Panc1 (cell line): ENCODE measurements around the gene CCDC178. TPM values are rescaled to one million over a fixed set of nuclear protein-coding genes. Genes with fewer than 3 reads are reported as not detected.

Experiments used
- ATAC-seq: fragments of 200-7000 bp; cut with Tn5 transposase; 2 replicates; pipeline ENCODE4 v1.9.1; 2020; ENCODE audit warnings: mild to moderate bottlenecking, moderate library complexity
- BruUV-seq: library from RNA; stranded (reverse); fragments of 400-500 nt; replicated peaks from 2 replicates; lab custom pipeline; 2021; lab: Mats Ljungman, UMichigan
- CTCF ChIA-PET: fragments of 300-600 bp; sonication (Branson Sonifier 250); formaldehyde crosslinking; loops from one replicate; lab custom pipeline; 2022; ENCODE audit warnings: antibody characterized with exemption; lab: Charles Lee
- POLR2A ChIA-PET: fragments of 300-600 bp; sonication (Branson Sonifier 250); formaldehyde crosslinking; loops from one replicate; lab custom pipeline; 2022; ENCODE audit warnings: antibody characterized with exemption; lab: Charles Lee
- DNase-seq: peaks from one replicate; pipeline ENCODE4 v3.0.0-alpha.2; 2010; ENCODE audit warnings: low read depth, low spot score
- H3K27ac ChIP-seq: 2 replicates; pipeline ENCODE4 v1.5.1; 2011; ENCODE audit warnings: mild to moderate bottlenecking, low read length, inconsistent platforms
- H3K27me3 ChIP-seq: fragments of 200-500 bp; sonication (Bioruptor generic); 2 replicates; pipeline ENCODE4 v1.6.0; 2014; ENCODE audit warnings: low read length, inconsistent platforms; ENCODE audit not compliant: control insufficient read depth, insufficient read depth
- H3K36me3 ChIP-seq: fragments of 200-500 bp; sonication (Bioruptor generic); 2 replicates; pipeline ENCODE4 v1.5.1; 2014; ENCODE audit warnings: inconsistent platforms, mild to moderate bottlenecking, low read length, moderate library complexity; ENCODE audit not compliant: control insufficient read depth, insufficient read depth
- H3K4me1 ChIP-seq: 2 replicates; pipeline ENCODE4 v1.5.1; 2011; ENCODE audit warnings: inconsistent platforms, mild to moderate bottlenecking, low read length, moderate library complexity; ENCODE audit not compliant: control insufficient read depth, insufficient read depth
- H3K4me3 ChIP-seq, 2 experiments: 2 replicates each; pipeline ENCODE4 v1.5.1; 2011 to 2012; ENCODE audit warnings: low read depth in 2 of 2, low read length in 2 of 2, mild to moderate bottlenecking in 2 of 2, inconsistent platforms in 1 of 2, moderate library complexity in 1 of 2
- H3K9me3 ChIP-seq: fragments of 200-500 bp; sonication (Bioruptor generic); 2 replicates; pipeline ENCODE4 v1.5.1; 2014; ENCODE audit warnings: low read depth, mild to moderate bottlenecking, inconsistent platforms, low read length, moderate library complexity; ENCODE audit not compliant: control insufficient read depth, insufficient read depth
- POLR2AphosphoS5 ChIP-seq: IDR thresholded peaks from 2 replicates; pipeline ENCODE4 v1.6.1; 2012; ENCODE audit warnings: mild to moderate bottlenecking, low read depth, low read length, moderate library complexity
- SIN3A ChIP-seq: IDR thresholded peaks from 2 replicates; pipeline ENCODE4 v1.6.1; 2012; ENCODE audit warnings: low read depth, mild to moderate bottlenecking, low read length, moderate library complexity, borderline replicate concordance; ENCODE audit not compliant: insufficient read depth
- TCF7L2 ChIP-seq: IDR thresholded peaks from 2 replicates; pipeline ENCODE4 v1.6.1; 2011; ENCODE audit warnings: mild to moderate bottlenecking, low read depth, low read length, inconsistent platforms
- in situ Hi-C: cut with HindIII; loops from 2 replicates; pipeline ENCODE4 v1.10.0; 2016; ENCODE audit warnings: low sequenced_read_pairs, low pct_unique_long_range_greater_than_20kb
- intact Hi-C: fragments of 100-400 bp; cut with micrococcal nuclease; formaldehyde crosslinking; loops from one replicate; pipeline ENCODE4 v1.10.0; 2022; ENCODE audit not compliant: unreplicated experiment
- total RNA-seq: library from RNA; stranded (reverse); gene quantifications from one replicate; pipeline ENCODE4 v1.2.1, GENCODE V29; 2021; ENCODE audit not compliant: unreplicated experiment
- TF ChIP-seq, protein P1 (sequence below), 2 experiments: IDR thresholded peaks; 2 replicates each; pipeline ENCODE4 v1.6.1; 2011 to 2012; ENCODE audit warnings: low read depth in 2 of 2, control low read depth in 1 of 2, low read length in 1 of 2, mild to moderate bottlenecking in 1 of 2, moderate library complexity in 1 of 2; ENCODE audit not compliant: insufficient read depth in 1 of 2
- TF ChIP-seq, protein P2 (sequence below): fragments of 450-650 bp; IDR thresholded peaks from 2 replicates; pipeline ENCODE4 v1.5.1; 2017; ENCODE audit warnings: mild to moderate bottlenecking

The CCDC178 gene
- total RNA-seq, 1 experiment from 2014 or later: not detected

DNA sequence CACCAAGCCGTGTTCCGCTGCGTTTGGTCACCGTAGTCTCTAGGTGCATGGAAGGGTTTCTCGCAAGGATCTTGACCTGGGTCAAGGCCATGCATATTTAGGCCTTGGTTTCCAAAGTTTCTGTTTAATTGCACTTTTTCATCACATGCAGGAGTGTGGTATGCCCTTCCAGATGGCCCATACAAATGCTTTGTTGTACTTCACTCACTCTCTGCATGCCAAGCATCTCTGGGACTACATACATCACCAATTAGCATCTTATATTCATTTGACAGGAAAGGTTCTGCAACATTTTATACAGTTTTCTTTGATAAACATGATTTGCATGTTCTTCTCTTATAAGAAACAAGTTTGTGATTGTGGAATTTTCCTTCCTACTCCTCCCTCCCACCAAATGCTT, 534.9 kb downstream of the CCDC178 start:
- in situ Hi-C loops: no loop called here
- no TSS peak for BruUV-seq

DNA sequence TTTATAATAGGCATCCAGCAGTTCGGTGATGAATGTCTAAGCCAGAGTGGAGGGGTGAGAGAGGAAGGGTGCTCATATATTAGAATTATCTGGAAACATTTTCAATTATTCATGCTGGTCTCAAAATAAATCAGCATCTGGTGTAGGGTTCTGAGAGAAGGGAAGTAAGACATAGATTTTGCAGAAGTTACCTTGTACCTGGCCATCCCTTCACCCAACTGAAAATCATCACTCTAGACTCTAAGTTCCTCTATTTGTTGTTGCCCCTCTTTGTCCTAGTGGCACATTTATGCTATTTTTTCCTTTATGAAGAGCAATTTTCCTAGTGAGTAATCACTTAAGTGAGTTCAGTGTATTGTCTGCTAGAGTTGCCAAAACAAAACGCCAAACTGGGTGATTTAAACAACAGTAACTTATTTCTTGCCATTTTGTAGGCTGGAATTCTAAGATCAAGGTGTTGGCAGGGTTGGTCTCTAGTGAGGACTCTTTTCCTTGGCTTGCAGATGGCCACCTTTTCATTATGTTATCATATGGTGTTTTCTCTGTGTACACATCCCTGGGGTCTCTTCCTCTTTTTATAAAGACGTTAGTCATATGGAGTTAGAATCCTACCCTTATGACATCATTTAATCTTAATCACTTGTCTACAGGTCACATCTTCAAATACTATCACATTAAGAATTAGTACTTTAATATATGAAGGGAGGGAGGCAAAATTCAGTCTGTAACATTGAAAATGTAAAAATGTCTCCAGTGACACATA, 537.8 kb downstream of the CCDC178 start:
- TF ChIP-seq, protein P1, sequence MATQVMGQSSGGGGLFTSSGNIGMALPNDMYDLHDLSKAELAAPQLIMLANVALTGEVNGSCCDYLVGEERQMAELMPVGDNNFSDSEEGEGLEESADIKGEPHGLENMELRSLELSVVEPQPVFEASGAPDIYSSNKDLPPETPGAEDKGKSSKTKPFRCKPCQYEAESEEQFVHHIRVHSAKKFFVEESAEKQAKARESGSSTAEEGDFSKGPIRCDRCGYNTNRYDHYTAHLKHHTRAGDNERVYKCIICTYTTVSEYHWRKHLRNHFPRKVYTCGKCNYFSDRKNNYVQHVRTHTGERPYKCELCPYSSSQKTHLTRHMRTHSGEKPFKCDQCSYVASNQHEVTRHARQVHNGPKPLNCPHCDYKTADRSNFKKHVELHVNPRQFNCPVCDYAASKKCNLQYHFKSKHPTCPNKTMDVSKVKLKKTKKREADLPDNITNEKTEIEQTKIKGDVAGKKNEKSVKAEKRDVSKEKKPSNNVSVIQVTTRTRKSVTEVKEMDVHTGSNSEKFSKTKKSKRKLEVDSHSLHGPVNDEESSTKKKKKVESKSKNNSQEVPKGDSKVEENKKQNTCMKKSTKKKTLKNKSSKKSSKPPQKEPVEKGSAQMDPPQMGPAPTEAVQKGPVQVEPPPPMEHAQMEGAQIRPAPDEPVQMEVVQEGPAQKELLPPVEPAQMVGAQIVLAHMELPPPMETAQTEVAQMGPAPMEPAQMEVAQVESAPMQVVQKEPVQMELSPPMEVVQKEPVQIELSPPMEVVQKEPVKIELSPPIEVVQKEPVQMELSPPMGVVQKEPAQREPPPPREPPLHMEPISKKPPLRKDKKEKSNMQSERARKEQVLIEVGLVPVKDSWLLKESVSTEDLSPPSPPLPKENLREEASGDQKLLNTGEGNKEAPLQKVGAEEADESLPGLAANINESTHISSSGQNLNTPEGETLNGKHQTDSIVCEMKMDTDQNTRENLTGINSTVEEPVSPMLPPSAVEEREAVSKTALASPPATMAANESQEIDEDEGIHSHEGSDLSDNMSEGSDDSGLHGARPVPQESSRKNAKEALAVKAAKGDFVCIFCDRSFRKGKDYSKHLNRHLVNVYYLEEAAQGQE (IDR thresholded peaks at IDR 0.05; ENCODE audit: insufficient read depth in 1 of 2, low read depth in 2 of 2, low read length in 1 of 2): no peak
- no peak for TF ChIP-seq TCF7L2
- no peak for TF ChIP-seq SIN3A
- no peak for TF ChIP-seq POLR2AphosphoS5
- TF ChIP-seq, protein P2, sequence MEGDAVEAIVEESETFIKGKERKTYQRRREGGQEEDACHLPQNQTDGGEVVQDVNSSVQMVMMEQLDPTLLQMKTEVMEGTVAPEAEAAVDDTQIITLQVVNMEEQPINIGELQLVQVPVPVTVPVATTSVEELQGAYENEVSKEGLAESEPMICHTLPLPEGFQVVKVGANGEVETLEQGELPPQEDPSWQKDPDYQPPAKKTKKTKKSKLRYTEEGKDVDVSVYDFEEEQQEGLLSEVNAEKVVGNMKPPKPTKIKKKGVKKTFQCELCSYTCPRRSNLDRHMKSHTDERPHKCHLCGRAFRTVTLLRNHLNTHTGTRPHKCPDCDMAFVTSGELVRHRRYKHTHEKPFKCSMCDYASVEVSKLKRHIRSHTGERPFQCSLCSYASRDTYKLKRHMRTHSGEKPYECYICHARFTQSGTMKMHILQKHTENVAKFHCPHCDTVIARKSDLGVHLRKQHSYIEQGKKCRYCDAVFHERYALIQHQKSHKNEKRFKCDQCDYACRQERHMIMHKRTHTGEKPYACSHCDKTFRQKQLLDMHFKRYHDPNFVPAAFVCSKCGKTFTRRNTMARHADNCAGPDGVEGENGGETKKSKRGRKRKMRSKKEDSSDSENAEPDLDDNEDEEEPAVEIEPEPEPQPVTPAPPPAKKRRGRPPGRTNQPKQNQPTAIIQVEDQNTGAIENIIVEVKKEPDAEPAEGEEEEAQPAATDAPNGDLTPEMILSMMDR: no peak
- Histone ChIP-seq H3K27me3 (no peaks in the 10 kb centered on the region), H3K4me1 (no peaks in the 10 kb centered on the region; the same call in 1 of the 2 replicates), H3K9me3 (no peaks in the 10 kb centered on the region), H3K4me3 (no peak overlapping the region), H3K36me3 (no peaks in the 10 kb centered on the region), H3K27ac (no peak overlapping the region)
- ChIA-PET CTCF (no interaction called here), POLR2A (no interaction called here)
- no TSS peak for BruUV-seq
- no peak for ATAC-seq
- intact Hi-C loops: no loop called here
- no peak for DNase-seq
- in situ Hi-C loops: no loop called here

More for the DNA sequence above, 534.9 kb downstream of the CCDC178 start:
- DNase-seq (no peak), ATAC-seq (no peak)
- no peaks in the 10 kb centered on the region for H3K9me3 ChIP-seq
- no peaks in the 10 kb centered on the region; the same call in 1 of the 2 replicates for H3K4me1 ChIP-seq
- no peaks in the 10 kb centered on the region for H3K27me3 ChIP-seq
- intact Hi-C loops: no loop called here
- TF ChIP-seq, protein P2: no peak
- TF ChIP-seq POLR2AphosphoS5 (no peak), SIN3A (no peak), TCF7L2 (no peak)
- TF ChIP-seq, protein P1 (IDR thresholded peaks at IDR 0.05; ENCODE audit: insufficient read depth in 1 of 2, low read depth in 2 of 2, low read length in 1 of 2): no peak
- no peak overlapping the region for H3K4me3 ChIP-seq
- H3K27ac ChIP-seq: no peak overlapping the region
- H3K36me3 ChIP-seq: no peaks in the 10 kb centered on the region
- ChIA-PET POLR2A (no interaction called here), CTCF (no interaction called here)
